Neural progenitor cell (in vitro differentiated cells): ENCODE data around the gene DAB2. TPM values are rescaled to one million over a fixed set of nuclear protein-coding genes. Genes with fewer than 3 reads are reported as not detected.

Experiments used
- DNase-seq: peaks from one replicate; pipeline ENCODE4 v3.0.0-alpha.2; 2016; ENCODE audit warnings: low spot score
- H2AFZ ChIP-seq: fragments of 200-600 bp; sonication (generic); replicated peaks from 2 replicates; pipeline ENCODE4 v1.6.1; 2016; ENCODE audit warnings: antibody characterized with exemption
- H3F3A ChIP-seq: fragments of 200-600 bp; sonication (generic); 2 replicates; pipeline ENCODE4 v1.6.1; 2016; ENCODE audit warnings: antibody characterized with exemption, low read depth
- H3K27ac ChIP-seq: fragments of 200-600 bp; sonication (generic); 2 replicates; pipeline ENCODE4 v1.5.1; 2016; ENCODE audit warnings: mild to moderate bottlenecking
- H3K27me3 ChIP-seq: fragments of 200-600 bp; sonication (generic); 2 replicates; pipeline ENCODE4 v1.6.1; 2016; ENCODE audit warnings: mild to moderate bottlenecking, moderate library complexity
- H3K36me3 ChIP-seq: fragments of 200-600 bp; sonication (generic); 2 replicates; pipeline ENCODE4 v1.5.1; 2016
- H3K4me1 ChIP-seq: fragments of 200-600 bp; sonication (generic); 2 replicates; pipeline ENCODE4 v1.6.1; 2016; ENCODE audit warnings: mixed run types
- H3K4me2 ChIP-seq: fragments of 200-600 bp; sonication (generic); 2 replicates; pipeline ENCODE4 v1.6.1; 2016
- H3K4me3 ChIP-seq: fragments of 200-600 bp; sonication (generic); 2 replicates; pipeline ENCODE4 v1.5.1; 2016
- H3K79me2 ChIP-seq: fragments of 200-600 bp; sonication (generic); 2 replicates; pipeline ENCODE4 v1.6.1; 2016; ENCODE audit warnings: low read depth
- H3K9ac ChIP-seq: fragments of 200-600 bp; sonication (generic); 2 replicates; pipeline ENCODE4 v1.6.1; 2016
- H3K9me3 ChIP-seq: fragments of 200-600 bp; sonication (generic); 2 replicates; pipeline ENCODE4 v1.5.1; 2016; ENCODE audit warnings: low read depth
- H4K20me1 ChIP-seq: fragments of 200-600 bp; sonication (generic); 2 replicates; pipeline ENCODE4 v1.6.1; 2016; ENCODE audit warnings: low read depth
- H3K27ac Mint-ChIP-seq: 3 replicates; pipeline ENCODE4 v1.8.0; 2021; ENCODE audit warnings: mixed read lengths
- H3K27me3 Mint-ChIP-seq: 2 replicates; pipeline ENCODE4 v1.8.0; 2022; ENCODE audit warnings: low read depth, mild to moderate bottlenecking, inconsistent platforms, moderate library complexity, mixed read lengths; ENCODE audit not compliant: insufficient read depth
- H3K36me3 Mint-ChIP-seq: 3 replicates; pipeline ENCODE4 v1.8.0; 2021; ENCODE audit warnings: mixed read lengths
- H3K4me1 Mint-ChIP-seq: 3 replicates; pipeline ENCODE4 v1.8.0; 2021; ENCODE audit warnings: mixed read lengths
- H3K4me3 Mint-ChIP-seq: 3 replicates; pipeline ENCODE4 v1.8.0; 2021; ENCODE audit warnings: mild to moderate bottlenecking, moderate library complexity, mixed read lengths
- H3K9me3 Mint-ChIP-seq: 3 replicates; pipeline ENCODE4 v1.8.0; 2020; ENCODE audit warnings: mixed read lengths
- EZH2 ChIP-seq: fragments of 200-600 bp; sonication (generic); IDR thresholded peaks from 2 replicates; pipeline ENCODE4 v1.6.1; 2017; ENCODE audit warnings: antibody characterized with exemption, mild to moderate bottlenecking, moderate library complexity
- EZH2phosphoT487 ChIP-seq: fragments of 200-600 bp; sonication (generic); IDR thresholded peaks from 2 replicates; pipeline ENCODE4 v1.6.1; 2017; ENCODE audit warnings: antibody characterized with exemption
- total RNA-seq: library from RNA; depleted of rRNA; stranded (reverse); fragments of >200 nt; gene quantifications from 2 replicates; pipeline ENCODE4 v1.2.3, GENCODE V29; 2015; ENCODE audit warnings: low replicate concordance
- TF ChIP-seq, protein P1 (sequence below): fragments of 200-600 bp; sonication (generic); IDR thresholded peaks from 2 replicates; pipeline ENCODE4 v1.5.1; 2017; ENCODE audit warnings: antibody characterized with exemption, mild to moderate bottlenecking

DAB2 gene
- total RNA-seq, 1 donor from 2014 or later, result 9.9 TPM

DNA sequence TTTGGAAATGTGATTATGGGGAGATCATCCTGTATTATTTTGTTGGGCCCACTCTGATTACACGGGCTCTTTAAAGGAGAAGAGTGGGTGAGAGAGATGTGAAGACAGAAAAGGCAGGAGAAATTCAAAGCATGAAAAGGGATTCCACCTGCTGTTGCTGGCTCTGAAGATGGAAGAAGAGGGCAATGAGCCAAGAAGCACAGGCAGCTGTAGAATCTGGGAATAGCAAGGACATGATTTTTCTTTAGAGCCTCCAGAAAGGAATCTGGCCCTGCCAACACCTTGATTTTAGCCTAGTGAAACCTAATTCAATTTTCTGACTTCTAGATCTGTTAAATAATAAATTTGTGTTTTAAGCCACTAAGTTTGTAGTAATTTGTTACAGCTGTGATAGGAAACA, 71.8 kb downstream of the DAB2 start:
- no peak overlapping the region for H3K27ac Mint-ChIP-seq
- no peak overlapping the region for H3K4me3 Mint-ChIP-seq
- Histone ChIP-seq H3K27ac (no peak overlapping the region), H3K36me3 (no peaks in the 10 kb centered on the region), H3F3A (no peaks in the 10 kb centered on the region), H3K79me2 (no peaks in the 10 kb centered on the region), H3K9ac (no peak overlapping the region), H3K4me3 (no peak overlapping the region), H3K4me2 (no peak overlapping the region), H4K20me1 (no peaks in the 10 kb centered on the region), H2AFZ (no peak overlapping the region), H3K27me3 (no peaks in the 10 kb centered on the region), H3K4me1 (no peaks in the 10 kb centered on the region), H3K9me3 (no peaks in the 10 kb centered on the region)
- TF ChIP-seq EZH2 (no peak), EZH2phosphoT487 (no peak)
- TF ChIP-seq, protein P1, sequence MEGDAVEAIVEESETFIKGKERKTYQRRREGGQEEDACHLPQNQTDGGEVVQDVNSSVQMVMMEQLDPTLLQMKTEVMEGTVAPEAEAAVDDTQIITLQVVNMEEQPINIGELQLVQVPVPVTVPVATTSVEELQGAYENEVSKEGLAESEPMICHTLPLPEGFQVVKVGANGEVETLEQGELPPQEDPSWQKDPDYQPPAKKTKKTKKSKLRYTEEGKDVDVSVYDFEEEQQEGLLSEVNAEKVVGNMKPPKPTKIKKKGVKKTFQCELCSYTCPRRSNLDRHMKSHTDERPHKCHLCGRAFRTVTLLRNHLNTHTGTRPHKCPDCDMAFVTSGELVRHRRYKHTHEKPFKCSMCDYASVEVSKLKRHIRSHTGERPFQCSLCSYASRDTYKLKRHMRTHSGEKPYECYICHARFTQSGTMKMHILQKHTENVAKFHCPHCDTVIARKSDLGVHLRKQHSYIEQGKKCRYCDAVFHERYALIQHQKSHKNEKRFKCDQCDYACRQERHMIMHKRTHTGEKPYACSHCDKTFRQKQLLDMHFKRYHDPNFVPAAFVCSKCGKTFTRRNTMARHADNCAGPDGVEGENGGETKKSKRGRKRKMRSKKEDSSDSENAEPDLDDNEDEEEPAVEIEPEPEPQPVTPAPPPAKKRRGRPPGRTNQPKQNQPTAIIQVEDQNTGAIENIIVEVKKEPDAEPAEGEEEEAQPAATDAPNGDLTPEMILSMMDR, result no peak
- no peaks in the 10 kb centered on the region for H3K4me1 Mint-ChIP-seq
- no peaks in the 10 kb centered on the region for H3K9me3 Mint-ChIP-seq
- no peaks in the 10 kb centered on the region for H3K36me3 Mint-ChIP-seq
- no peaks in the 10 kb centered on the region for H3K27me3 Mint-ChIP-seq
- DNase-seq, result no peak

DNA sequence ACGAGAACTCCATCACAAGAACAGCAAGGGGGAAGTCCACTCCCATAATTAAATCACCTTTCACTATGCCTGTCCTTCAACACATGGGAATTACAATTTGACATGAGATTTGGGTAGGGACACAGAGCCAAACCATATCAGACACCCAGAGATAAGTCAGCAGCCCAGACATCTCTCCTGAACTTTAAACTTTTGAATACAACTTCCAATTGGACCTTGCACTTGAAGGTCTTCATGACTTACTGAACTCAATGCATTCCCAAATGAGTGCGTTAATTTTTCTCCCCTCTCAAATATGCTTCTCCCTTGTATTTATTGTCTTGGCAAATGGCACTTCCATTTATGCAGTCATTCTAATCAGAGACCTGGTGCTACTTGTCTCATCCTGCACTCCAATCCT, 72.6 kb downstream of the DAB2 start:
- no peaks in the 10 kb centered on the region for H3K4me1 Mint-ChIP-seq
- H2AFZ ChIP-seq, result no peak overlapping the region
- no peak overlapping the region for H3K4me2 ChIP-seq
- no peaks in the 10 kb centered on the region for H4K20me1 ChIP-seq
- H3K4me1 ChIP-seq, result no peaks in the 10 kb centered on the region
- H3K9ac ChIP-seq, result no peak overlapping the region
- no peak overlapping the region for H3K4me3 ChIP-seq
- H3K79me2 ChIP-seq, result no peaks in the 10 kb centered on the region
- no peak overlapping the region for H3K27ac ChIP-seq
- H3K9me3 Mint-ChIP-seq, result no peaks in the 10 kb centered on the region
- no peaks in the 10 kb centered on the region for H3F3A ChIP-seq
- no peaks in the 10 kb centered on the region for H3K36me3 Mint-ChIP-seq
- no peak for DNase-seq
- no peaks in the 10 kb centered on the region for H3K9me3 ChIP-seq
- H3K4me3 Mint-ChIP-seq, result no peak overlapping the region
- H3K27ac Mint-ChIP-seq, result no peak overlapping the region
- TF ChIP-seq, protein P1, result no peak
- TF ChIP-seq EZH2 (no peak), EZH2phosphoT487 (no peak)
- no peaks in the 10 kb centered on the region for H3K27me3 Mint-ChIP-seq
- no peaks in the 10 kb centered on the region for H3K36me3 ChIP-seq
- no peaks in the 10 kb centered on the region for H3K27me3 ChIP-seq

DNA sequence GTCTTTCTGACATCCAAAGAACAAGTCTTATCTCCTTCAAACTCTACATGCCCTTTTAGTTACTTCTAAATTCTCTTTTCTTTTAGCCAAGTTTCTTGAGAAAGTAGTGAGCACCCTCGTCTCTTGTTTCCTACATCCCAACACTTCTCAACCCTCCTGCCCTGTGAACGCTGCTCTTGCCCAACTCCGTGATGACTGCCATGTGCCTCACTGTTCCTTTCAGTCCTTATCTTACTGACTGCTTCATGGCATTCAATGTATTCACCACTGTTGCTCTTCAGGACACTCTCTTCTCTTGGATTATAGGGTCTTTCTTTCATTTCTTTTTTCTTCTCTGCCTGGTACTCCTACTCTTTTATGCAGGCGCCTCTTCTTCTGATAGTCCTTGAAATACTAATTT, 75.3 kb downstream of the DAB2 start:
- no peaks in the 10 kb centered on the region for H3K36me3 Mint-ChIP-seq

More for the DNA sequence above, 75.3 kb downstream of the DAB2 start:
- no peak overlapping the region for H2AFZ ChIP-seq
- H3K79me2 ChIP-seq, result no peaks in the 10 kb centered on the region
- H3K4me1 ChIP-seq, result no peaks in the 10 kb centered on the region
- no peaks in the 10 kb centered on the region for H3K4me1 Mint-ChIP-seq
- no peak overlapping the region for H3K27ac ChIP-seq
- no peak overlapping the region for H3K4me3 Mint-ChIP-seq
- no peaks in the 10 kb centered on the region for H3K9me3 Mint-ChIP-seq
- no peaks in the 10 kb centered on the region for H4K20me1 ChIP-seq
- no peak overlapping the region for H3K4me3 ChIP-seq
- H3F3A ChIP-seq, result no peaks in the 10 kb centered on the region
- H3K9ac ChIP-seq, result no peak overlapping the region
- no peak overlapping the region for H3K27ac Mint-ChIP-seq
- no peaks in the 10 kb centered on the region for H3K9me3 ChIP-seq
- no peaks in the 10 kb centered on the region for H3K27me3 Mint-ChIP-seq
- no peak for DNase-seq
- H3K27me3 ChIP-seq, result no peaks in the 10 kb centered on the region
- H3K4me2 ChIP-seq, result no peak overlapping the region
- H3K36me3 ChIP-seq, result no peaks in the 10 kb centered on the region
- TF ChIP-seq EZH2phosphoT487 (no peak), EZH2 (no peak)
- TF ChIP-seq, protein P1, result no peak
